PC-3 (cell line): Measurements from ENCODE around the gene WDFY3.

Experiments
- CTCF ChIP-seq: fragments of 300-600 bp; sonication (generic); conservative IDR thresholded peaks from 2 replicates; pipeline ENCODE4 v1.5.1; 2017; ENCODE audit warnings: antibody characterized with exemption, low read depth, mild to moderate bottlenecking, low read length
- EZH2 ChIP-seq: fragments of 300-600 bp; sonication (generic); IDR thresholded peaks from one replicate; pipeline ENCODE4 v1.6.1; 2017; ENCODE audit warnings: antibody characterized with exemption, mild to moderate bottlenecking, low read length; ENCODE audit not compliant: unreplicated experiment
- EZH2phosphoT487 ChIP-seq: fragments of 300-600 bp; sonication (generic); IDR thresholded peaks from 2 replicates; pipeline ENCODE4 v1.6.1; 2018; ENCODE audit warnings: mild to moderate bottlenecking, antibody characterized with exemption, low read length, borderline replicate concordance

DNA sequence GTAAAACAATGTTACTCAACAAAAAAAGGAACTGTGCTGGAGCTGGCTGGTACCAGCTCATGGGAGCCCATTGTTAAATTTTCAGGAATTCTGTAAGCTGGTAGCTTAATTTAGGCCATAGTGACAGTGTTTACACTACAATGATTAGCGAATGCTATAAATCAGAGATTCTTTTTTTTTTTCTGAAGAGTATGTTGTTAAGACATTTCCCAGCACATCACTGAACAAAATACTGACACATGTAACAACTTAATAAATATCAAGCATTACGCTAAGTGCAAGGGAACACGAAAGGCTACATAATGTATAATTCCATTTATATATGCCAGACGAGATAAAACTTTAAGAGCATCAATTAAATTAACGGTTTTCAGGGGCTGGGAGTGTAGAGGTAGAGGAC, 4.4 kb downstream of the WDFY3 start:
- no peak for TF ChIP-seq CTCF
- TF ChIP-seq EZH2 = no peak
- no peak for TF ChIP-seq EZH2phosphoT487
